Mesothelial cell of epicardium (in vitro differentiated cells): ENCODE data around the gene LIN28A. TPM values are rescaled to one million over a fixed set of nuclear protein-coding genes. Genes with fewer than 3 reads are reported as not detected.
"Not testable (repeated sequence)": the region's sequence is repeated elsewhere in the genome, so short reads cannot be mapped to it uniquely, and the experiment has no call there.

ENCODE experiments used
- DNase-seq, 2 experiments: peaks; one replicate each; pipeline ENCODE4 v3.0.0; 2021; ENCODE audit warnings: low spot score in 2 of 2; ENCODE audit not compliant: unreplicated experiment in 2 of 2
- H3K27ac Mint-ChIP-seq: 2 replicates; pipeline ENCODE4 v1.8.0; 2021; ENCODE audit warnings: mixed read lengths
- H3K27me3 Mint-ChIP-seq: 2 replicates; pipeline ENCODE4 v1.8.0; 2021; ENCODE audit warnings: low read depth, mixed read lengths
- H3K36me3 Mint-ChIP-seq: 2 replicates; pipeline ENCODE4 v1.8.0; 2021; ENCODE audit warnings: mixed read lengths
- H3K4me1 Mint-ChIP-seq: 2 replicates; pipeline ENCODE4 v1.8.0; 2021; ENCODE audit warnings: mixed read lengths
- H3K4me3 Mint-ChIP-seq: 2 replicates; pipeline ENCODE4 v1.8.0; 2021; ENCODE audit warnings: mild to moderate bottlenecking, moderate library complexity, mixed read lengths
- H3K9me3 Mint-ChIP-seq: 2 replicates; pipeline ENCODE4 v1.8.0; 2021; ENCODE audit warnings: mixed read lengths
- CTCF ChIP-seq: fragments of 200-600 bp; sonication (generic); IDR thresholded peaks from one replicate; pipeline ENCODE4 v1.5.0; 2021; ENCODE audit warnings: antibody characterized with exemption; ENCODE audit not compliant: unreplicated experiment
- total RNA-seq: library from RNA; stranded (reverse); gene quantifications from 3 replicates; pipeline ENCODE4 v1.2.1, GENCODE V29; 2021

LIN28A gene
- total RNA-seq, 1 donor from 2014 or later: 0.09 TPM

GRCh38 chr1:26378879-26379251, 31.8 kb upstream of the LIN28A start:
- DNase-seq: no peak
- Mint-ChIP-seq H3K4me3 (no peak overlapping the region), H3K27me3 (peaks cover 3% of the 10 kb centered on the region), H3K36me3 (no peaks in the 10 kb centered on the region), H3K4me1 (no peaks in the 10 kb centered on the region), H3K27ac (no peak overlapping the region), H3K9me3 (no peaks in the 10 kb centered on the region)
- TF ChIP-seq CTCF: no peak

DNA sequence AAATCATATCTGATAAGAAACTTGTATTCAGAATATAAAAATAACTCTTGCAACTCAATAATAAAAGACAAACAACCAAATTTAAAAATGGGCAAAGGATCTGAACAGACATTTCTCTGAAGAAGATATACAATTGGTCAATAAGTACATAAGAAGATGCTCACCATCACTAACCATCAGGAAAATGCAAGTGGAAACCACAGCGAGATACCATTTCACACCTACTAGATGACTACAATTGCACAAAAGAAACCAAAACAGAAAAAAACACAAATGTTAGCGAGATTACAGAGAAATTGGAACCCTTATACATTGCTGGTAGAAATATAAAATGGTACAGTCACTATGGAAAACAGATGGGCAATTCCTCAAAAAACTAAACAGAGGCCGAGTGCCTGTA, 26.5 kb upstream of the LIN28A start:
- H3K4me1 Mint-ChIP-seq: no peaks in the 10 kb centered on the region
- no peak for TF ChIP-seq CTCF
- DNase-seq: no peak

DNA sequence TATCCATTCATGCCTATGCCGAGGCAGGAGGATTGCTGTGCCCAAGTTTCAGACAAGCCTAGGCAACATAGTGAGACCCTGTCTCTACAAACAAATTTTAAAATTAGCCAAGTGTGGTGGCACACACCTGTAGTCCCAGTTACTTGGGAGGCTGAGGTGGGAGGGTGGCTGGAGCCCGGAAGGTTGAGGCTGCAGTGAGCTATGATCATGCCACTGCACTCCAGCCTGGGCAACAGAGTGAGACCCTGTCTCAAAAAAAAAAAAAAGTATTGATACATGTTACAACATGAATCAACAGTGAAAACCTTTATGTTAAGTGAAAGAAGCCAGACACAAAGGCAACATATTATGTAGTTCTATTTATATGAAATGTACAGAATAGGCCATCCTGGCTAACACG, 25.6 kb upstream of the LIN28A start:
- H3K36me3 Mint-ChIP-seq, H3K4me3 Mint-ChIP-seq, H3K27ac Mint-ChIP-seq, H3K4me1 Mint-ChIP-seq, H3K27me3 Mint-ChIP-seq, DNase-seq, H3K9me3 Mint-ChIP-seq: not testable (repeated sequence)

More for the DNA sequence above, 26.5 kb upstream of the LIN28A start:
- Mint-ChIP-seq H3K4me3 (no peak overlapping the region), H3K36me3 (no peaks in the 10 kb centered on the region), H3K27ac (no peak overlapping the region), H3K27me3 (no peaks in the 10 kb centered on the region), H3K9me3 (no peaks in the 10 kb centered on the region)

GRCh38 chr1:26387447-26387846, 23.2 kb upstream of the LIN28A start:
- Mint-ChIP-seq H3K4me1 (no peaks in the 10 kb centered on the region), H3K27ac (no peak overlapping the region), H3K9me3 (no peaks in the 10 kb centered on the region), H3K27me3 (no peaks in the 10 kb centered on the region), H3K4me3 (no peak overlapping the region), H3K36me3 (no peaks in the 10 kb centered on the region)
- TF ChIP-seq CTCF: no peak
- DNase-seq: no peak

- Mint-ChIP-seq H3K9me3 (no peaks in the 10 kb centered on the region), H3K4me1 (no peaks in the 10 kb centered on the region), H3K27ac (no peak overlapping the region), H3K27me3 (no peaks in the 10 kb centered on the region), H3K36me3 (no peaks in the 10 kb centered on the region), H3K4me3 (no peak overlapping the region)
- no peak for DNase-seq
- TF ChIP-seq CTCF: no peak
These were observed 21.7 kb upstream of the LIN28A start for GRCh38 chr1:26388791-26389445.

- no peak for TF ChIP-seq CTCF
- no peak overlapping the region for H3K27ac Mint-ChIP-seq
- H3K9me3 Mint-ChIP-seq: no peaks in the 10 kb centered on the region
- no peak overlapping the region for H3K4me3 Mint-ChIP-seq
- no peaks in the 10 kb centered on the region for H3K36me3 Mint-ChIP-seq
- no peaks in the 10 kb centered on the region for H3K27me3 Mint-ChIP-seq
- no peak for DNase-seq
- no peaks in the 10 kb centered on the region for H3K4me1 Mint-ChIP-seq
These were observed 20.9 kb upstream of the LIN28A start for GRCh38 chr1:26389604-26390247.
